Left ventricle myocardium inferior (tissue), 1 donor: ENCODE data around the gene CRELD2. TPM values are rescaled to one million over a fixed set of nuclear protein-coding genes. Genes with fewer than 3 reads are reported as not detected.

Experiments
- DNase-seq: peaks from one replicate; pipeline ENCODE4 v3.0.0-alpha.2; 2020
- H3K27ac ChIP-seq: fragments of 200-600 bp; replicated peaks from 2 replicates; pipeline ENCODE4 v1.8.0; 2021
- H3K27me3 ChIP-seq: fragments of 200-600 bp; 2 replicates; pipeline ENCODE4 v1.8.0; 2021; ENCODE audit warnings: low read depth
- H3K36me3 ChIP-seq: fragments of 200-600 bp; 2 replicates; pipeline ENCODE4 v1.8.0; 2021
- H3K4me1 ChIP-seq: fragments of 200-600 bp; 2 replicates; pipeline ENCODE4 v1.8.0; 2021
- H3K4me3 ChIP-seq: fragments of 200-600 bp; 2 replicates; pipeline ENCODE4 v1.8.0; 2021; ENCODE audit warnings: mild to moderate bottlenecking, moderate library complexity
- H3K9me3 ChIP-seq: fragments of 200-600 bp; replicated peaks from 2 replicates; pipeline ENCODE4 v1.8.0; 2021
- CTCF ChIP-seq: fragments of 200-600 bp; IDR thresholded peaks from 2 replicates; pipeline ENCODE4 v1.8.0; 2021; ENCODE audit warnings: antibody characterized with exemption, mild to moderate bottlenecking, borderline replicate concordance
- intact Hi-C: fragments of 100-400 bp; cut with micrococcal nuclease; formaldehyde crosslinking; loops from one replicate; pipeline ENCODE4 v1.11.0; 2022
- total RNA-seq: library from RNA; stranded (reverse); fragmentation: NEBNext Ultra II Directional; extraction: Animal tissue kit (Norgen Biotek cat#: 25700); gene quantifications from one replicate; pipeline ENCODE4 v1.2.1, GENCODE V29; 2021
- donor health status: DM: no; HTN: yes; CAD: no; lungs with severe emphysema.

CRELD2 gene
- total RNA-seq, 1 donor from 2014 or later, result 25.5 TPM

DNA sequence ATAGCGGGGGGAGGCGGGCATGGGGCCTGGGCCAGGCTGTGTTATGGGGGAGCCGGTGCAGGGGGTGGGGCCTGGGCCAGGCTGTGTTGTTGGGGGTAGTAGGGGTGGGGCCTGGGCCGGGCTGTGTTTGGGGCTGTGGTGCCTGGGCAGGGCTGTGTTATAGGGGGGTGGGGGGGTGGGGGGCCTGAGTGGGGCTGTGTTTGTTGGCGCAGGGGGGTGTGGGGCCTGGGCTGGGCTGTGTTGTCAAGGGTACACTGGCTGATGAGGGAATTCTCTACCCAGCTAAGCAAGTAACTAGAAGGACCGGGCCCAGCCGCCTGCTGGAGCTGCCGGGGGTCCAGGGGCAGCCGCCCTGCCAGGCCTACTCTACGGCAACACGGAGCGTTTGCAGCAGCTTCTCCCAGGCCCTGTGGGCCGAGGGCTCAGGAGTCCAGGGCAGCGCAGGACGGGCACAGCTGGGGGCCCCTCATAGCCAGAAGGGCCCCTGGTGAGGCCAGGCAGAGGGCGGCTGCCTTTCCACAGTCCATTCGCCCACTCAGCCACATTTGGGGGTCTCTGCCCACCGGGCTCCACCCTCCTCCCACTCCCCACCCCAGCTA is 32.1 kb downstream of the CRELD2 start:
- H3K9me3 ChIP-seq, result no peaks in the 10 kb centered on the region
- H3K4me1 ChIP-seq, result peaks cover 51% of the 10 kb centered on the region
- no peak overlapping the region for H3K4me3 ChIP-seq
- DNase-seq, result no peak
- H3K36me3 ChIP-seq, result no peaks in the 10 kb centered on the region
- no peaks in the 10 kb centered on the region for H3K27me3 ChIP-seq
- H3K27ac ChIP-seq, result no peak overlapping the region
- intact Hi-C loops, result no loop called here
- TF ChIP-seq CTCF, result no peak

DNA sequence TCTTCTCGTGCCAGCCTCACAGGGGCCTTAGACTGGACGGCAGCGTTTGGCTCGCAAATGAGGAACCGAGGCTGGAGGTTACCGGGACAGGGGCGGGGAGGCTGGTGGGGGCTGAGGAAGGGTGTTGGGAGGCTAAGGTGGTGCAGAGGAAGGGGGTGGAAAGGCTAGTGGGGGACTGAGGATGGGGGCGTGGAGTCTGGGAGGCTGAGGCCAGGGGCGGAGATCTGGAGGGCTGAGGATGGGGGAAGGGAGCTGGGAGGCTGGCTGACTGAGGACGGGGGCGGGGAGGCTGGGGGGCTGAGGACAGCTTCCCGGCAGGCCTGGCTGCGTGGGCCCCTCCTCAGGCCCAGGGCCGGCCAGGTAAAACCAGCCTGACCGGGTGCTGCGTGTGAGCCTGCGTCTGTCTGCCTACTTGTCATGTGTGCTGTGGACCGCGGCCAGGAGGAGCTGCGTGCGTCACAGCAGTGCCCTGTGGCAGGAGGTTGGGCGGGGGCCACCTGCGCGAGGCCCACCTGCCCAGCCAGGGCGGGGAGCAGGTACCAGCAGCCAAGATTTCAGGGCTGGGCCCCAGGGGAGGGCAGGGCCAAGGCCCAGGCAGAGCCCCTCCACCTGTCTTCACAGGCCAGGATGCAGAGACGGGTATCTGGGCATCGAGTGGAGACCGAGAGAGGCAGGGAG is 32.7 kb downstream of the CRELD2 start:
- Histone ChIP-seq H3K4me1 (peaks cover 52% of the 10 kb centered on the region), H3K4me3 (no peak overlapping the region), H3K27me3 (no peaks in the 10 kb centered on the region), H3K9me3 (no peaks in the 10 kb centered on the region), H3K36me3 (no peaks in the 10 kb centered on the region), H3K27ac (no peak overlapping the region)
- DNase-seq, result no peak
- no peak for TF ChIP-seq CTCF
- intact Hi-C loops, result no loop called here

- Histone ChIP-seq H3K4me1 (peaks cover 55% of the 10 kb centered on the region), H3K27me3 (no peaks in the 10 kb centered on the region), H3K27ac (no peak overlapping the region), H3K36me3 (no peaks in the 10 kb centered on the region), H3K4me3 (no peak overlapping the region), H3K9me3 (no peaks in the 10 kb centered on the region)
- intact Hi-C loops, result no loop called here
- DNase-seq, result no peak
- no peak for TF ChIP-seq CTCF
Observed at GRCh38 chr22:49951678-49951985, 33.2 kb downstream of the CRELD2 start.

DNA sequence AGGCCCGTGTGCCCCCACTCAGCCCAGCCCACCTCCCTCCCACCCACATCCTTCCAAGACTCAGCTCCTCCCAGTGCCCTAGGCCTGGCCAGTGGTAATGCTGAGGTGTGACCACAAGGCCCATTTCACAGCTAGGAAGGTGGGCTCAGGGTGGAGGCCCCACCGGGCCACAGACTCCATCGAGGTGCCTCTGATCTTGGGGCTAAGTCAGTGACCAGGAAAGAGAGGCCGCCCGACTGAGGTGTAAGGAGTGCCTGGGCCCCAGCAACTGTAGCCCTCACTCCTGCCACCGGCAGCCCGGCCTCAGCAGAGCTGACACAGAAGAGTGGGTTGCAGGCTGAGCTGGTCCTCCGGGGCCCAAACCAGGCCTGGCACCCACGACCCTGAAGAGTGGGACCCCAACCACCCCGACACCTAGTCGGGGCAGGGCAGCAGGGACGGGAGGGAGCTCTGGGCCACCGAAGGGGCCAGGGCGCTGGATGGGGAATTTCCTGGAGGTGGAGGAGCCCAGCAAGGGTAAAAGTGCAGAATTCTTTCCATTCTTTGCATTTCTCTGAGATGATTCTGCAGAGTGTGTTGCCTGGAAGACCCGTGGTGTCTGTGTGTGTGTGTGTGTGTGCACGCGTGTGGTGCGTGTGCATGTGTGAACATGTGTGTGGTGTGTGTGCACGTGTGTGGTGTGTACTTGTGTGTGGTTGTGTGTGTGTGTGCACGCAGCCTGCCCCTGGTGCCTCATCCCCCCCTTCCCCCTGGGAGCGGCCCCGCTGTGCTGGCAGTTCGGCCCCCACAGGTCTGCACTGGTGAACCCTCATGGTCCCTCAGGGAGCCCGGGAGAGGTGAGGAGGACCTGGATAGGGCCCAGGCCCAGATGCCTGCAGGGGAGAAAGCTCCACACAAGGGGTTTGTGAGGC is 33.8 kb downstream of the CRELD2 start:
- Histone ChIP-seq H3K4me3 (no peak overlapping the region), H3K4me1 (peaks cover 57% of the 10 kb centered on the region), H3K27me3 (no peaks in the 10 kb centered on the region), H3K9me3 (no peaks in the 10 kb centered on the region), H3K36me3 (no peaks in the 10 kb centered on the region), H3K27ac (no peak overlapping the region)
- DNase-seq, result no peak
- intact Hi-C loops, result no loop called here
- no peak for TF ChIP-seq CTCF

GRCh38 chr22:49953027-49953679 is 34.7 kb downstream of the CRELD2 start:
- no peak for DNase-seq
- no peaks in the 10 kb centered on the region for H3K36me3 ChIP-seq
- H3K27ac ChIP-seq, result peak overlapping the region; percentile 83
- no peak overlapping the region for H3K4me3 ChIP-seq
- H3K4me1 ChIP-seq, result peaks cover 56% of the 10 kb centered on the region
- H3K9me3 ChIP-seq, result no peaks in the 10 kb centered on the region
- TF ChIP-seq CTCF, result no peak
- intact Hi-C loops, result no loop called here
- H3K27me3 ChIP-seq, result no peaks in the 10 kb centered on the region
